ENCODE data around the gene SPON1. TPM values are rescaled to one million over a fixed set of nuclear protein-coding genes. Genes with fewer than 3 reads are reported as not detected.

SPON1 gene
- total and polyA plus RNA-seq, 4 donors = 0.72 to 4.9 (median 1.2) TPM

GRCh38 chr11:14179116-14179820, 216.7 kb downstream of the SPON1 start:
- 43% methylated on average over 4 of the region's 4 CpGs for WGBS
- no peak overlapping the region for H3K27ac ChIP-seq (ENCODE audit: low read depth in 1 of 2, low read length in 2 of 2)
- no peak overlapping the region for H3K4me3 ChIP-seq (ENCODE audit: low read depth in 1 of 3, low read length in 3 of 3)
- no peaks in the 10 kb centered on the region for H3K9me3 ChIP-seq (ENCODE audit: control insufficient read depth in 4 of 4, low read length in 3 of 4)
- no peak for DNase-seq (ENCODE audit: low spot score)
- no peak overlapping the region for H3K9ac ChIP-seq (ENCODE audit: low read depth in 1 of 2, low read length in 2 of 2)
- H3K36me3 ChIP-seq (ENCODE audit: control insufficient read depth in 4 of 4, insufficient read depth in 3 of 4, low read depth in 1 of 4, low read length in 3 of 4) = no peaks in the 10 kb centered on the region
- H3K4me1 ChIP-seq (ENCODE audit: control insufficient read depth in 4 of 4, insufficient read depth in 4 of 4, low read length in 3 of 4) = peaks cover 0 to 7% (median 3%) of the 10 kb centered on the region in 4 donors
- no peaks in the 10 kb centered on the region for H3K27me3 ChIP-seq (ENCODE audit: control insufficient read depth in 4 of 4, insufficient read depth in 4 of 4, low read length in 3 of 4)
- TF ChIP-seq, protein P1, sequence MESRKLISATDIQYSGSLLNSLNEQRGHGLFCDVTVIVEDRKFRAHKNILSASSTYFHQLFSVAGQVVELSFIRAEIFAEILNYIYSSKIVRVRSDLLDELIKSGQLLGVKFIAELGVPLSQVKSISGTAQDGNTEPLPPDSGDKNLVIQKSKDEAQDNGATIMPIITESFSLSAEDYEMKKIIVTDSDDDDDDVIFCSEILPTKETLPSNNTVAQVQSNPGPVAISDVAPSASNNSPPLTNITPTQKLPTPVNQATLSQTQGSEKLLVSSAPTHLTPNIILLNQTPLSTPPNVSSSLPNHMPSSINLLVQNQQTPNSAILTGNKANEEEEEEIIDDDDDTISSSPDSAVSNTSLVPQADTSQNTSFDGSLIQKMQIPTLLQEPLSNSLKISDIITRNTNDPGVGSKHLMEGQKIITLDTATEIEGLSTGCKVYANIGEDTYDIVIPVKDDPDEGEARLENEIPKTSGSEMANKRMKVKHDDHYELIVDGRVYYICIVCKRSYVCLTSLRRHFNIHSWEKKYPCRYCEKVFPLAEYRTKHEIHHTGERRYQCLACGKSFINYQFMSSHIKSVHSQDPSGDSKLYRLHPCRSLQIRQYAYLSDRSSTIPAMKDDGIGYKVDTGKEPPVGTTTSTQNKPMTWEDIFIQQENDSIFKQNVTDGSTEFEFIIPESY (IDR thresholded peaks at IDR 0.05) = peak; percentile 59
- TF ChIP-seq FOXA1 (IDR thresholded peaks at IDR 0.05) (no peak), RXRA (IDR thresholded peaks at IDR 0.05) (peak in 1 of 2 donors; percentile 82), TAF1 (conservative IDR thresholded peaks at IDR 0.05) (no peak), NR2F2 (IDR thresholded peaks at IDR 0.05) (peak; percentile 26), YY1 (IDR thresholded peaks at IDR 0.05) (peak; percentile 78), JUND (IDR thresholded peaks at IDR 0.05) (peak in 1 of 2 donors; percentile 47), GABPA (IDR thresholded peaks at IDR 0.05 in 1 of 2, conservative IDR thresholded peaks at IDR 0.05 in 1 of 2) (peak in 1 of 2 donors; percentile 10), REST (IDR thresholded peaks at IDR 0.05) (peak; percentile 57), SP1 (IDR thresholded peaks at IDR 0.05) (no peak), RAD21 (IDR thresholded peaks at IDR 0.05) (peak in 1 of 2 donors; percentile 26), CTCF (IDR thresholded peaks at IDR 0.05; ENCODE audit: low read depth, low read length, missing input control) (no peak), ATF3 (IDR thresholded peaks at IDR 0.05) (no peak), EGR1 (IDR thresholded peaks at IDR 0.05; ENCODE audit: low read depth in 2 of 2) (peak in 1 of 2 donors; percentile 22), HNF4A (conservative IDR thresholded peaks at IDR 0.05) (peak; percentile 33 to 81), FOXA2 (IDR thresholded peaks at IDR 0.05) (peak; percentile 54), HNF4G (IDR thresholded peaks at IDR 0.05) (no peak)
- TF ChIP-seq, protein P2, sequence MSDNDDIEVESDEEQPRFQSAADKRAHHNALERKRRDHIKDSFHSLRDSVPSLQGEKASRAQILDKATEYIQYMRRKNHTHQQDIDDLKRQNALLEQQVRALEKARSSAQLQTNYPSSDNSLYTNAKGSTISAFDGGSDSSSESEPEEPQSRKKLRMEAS (IDR thresholded peaks at IDR 0.05) = peak; percentile 71
